K562 (cell line): ENCODE results near the gene USP31. TPM values are rescaled to one million over a fixed set of nuclear protein-coding genes. Genes with fewer than 3 reads are reported as not detected.

Experiments
- ATAC-seq: fragments of 200-7000 bp; cut with Tn5 transposase; 3 replicates; pipeline ENCODE4 v1.9.1; 2020; ENCODE audit warnings: moderate library complexity
- BruUV-seq: library from RNA; stranded (reverse); fragments of 400-500 nt; replicated peaks from 2 replicates; lab custom pipeline; 2021; lab: Mats Ljungman, UMichigan
- CTCF ChIA-PET: fragments of 300-600 bp; formaldehyde crosslinking; extraction: SDS; loops from one replicate; lab custom pipeline; 2021; ENCODE audit warnings: low intra/inter-chr PET ratio; lab: Yijun Ruan, JAX
- POLR2A ChIA-PET: fragments of 300-600, 350-650 bp; sonication (Branson Sonifier 250); formaldehyde crosslinking; extraction: SDS; loops from one replicate; lab custom pipeline; 2021; ENCODE audit warnings: antibody characterized with exemption, inconsistent platforms; lab: Yijun Ruan, JAX
- DNase-seq, 4 experiments: peaks; one replicate each; pipeline versions ENCODE4 v3.0.0 to v3.0.0-alpha.2; 2011 to 2018; ENCODE audit warnings: low spot score in 3 of 4, mixed read lengths in 3 of 4; ENCODE audit errors: extremely low read depth in 1 of 4
- FAIRE-seq: peaks from 2 replicates; lab custom pipeline; 2011; peaks lifted over from hg19 to GRCh38; lab: Jason Lieb, UNC
- H2AFZ ChIP-seq: 2 replicates; pipeline ENCODE4 v1.6.0; 2011; ENCODE audit warnings: low read depth, low read length, control low read depth, inconsistent platforms
- H3K27ac ChIP-seq: fragments of 200-600 bp; 3 replicates; pipeline ENCODE4 v1.8.0; 2011; ENCODE audit warnings: low read depth, mild to moderate bottlenecking, control low read depth, inconsistent platforms, low read length, moderate library complexity, mixed read lengths; ENCODE audit errors: extremely low read depth
- H3K27me3 ChIP-seq, 2 experiments: fragments of 300-600 bp in 1 of 2; 2 replicates in 1 of 2; 3 replicates in 1 of 2; pipeline versions ENCODE4 v1.6.0 to v1.8.0; 2011; ENCODE audit warnings: inconsistent platforms in 2 of 2, low read length in 2 of 2, mild to moderate bottlenecking in 1 of 2, mixed read lengths in 1 of 2, moderate library complexity in 1 of 2; ENCODE audit not compliant: control insufficient read depth in 2 of 2, insufficient read depth in 2 of 2
- H3K36me3 ChIP-seq: fragments of 300-600 bp; 3 replicates; pipeline ENCODE4 v1.8.0; 2011; ENCODE audit warnings: mild to moderate bottlenecking, low read length, inconsistent platforms; ENCODE audit not compliant: control insufficient read depth, insufficient read depth
- H3K4me1 ChIP-seq, 2 experiments: fragments of 200-600 bp in 1 of 2; replicated peaks in 1 of 2; 2 replicates in 1 of 2; 3 replicates in 1 of 2; pipeline versions ENCODE4 v1.5.1 to v1.8.0; 2011; ENCODE audit warnings: inconsistent platforms in 2 of 2, low read length in 2 of 2, mild to moderate bottlenecking in 1 of 2, mixed read lengths in 1 of 2, moderate library complexity in 1 of 2; ENCODE audit not compliant: control insufficient read depth in 2 of 2, insufficient read depth in 2 of 2
- H3K4me2 ChIP-seq: 2 replicates; pipeline ENCODE4 v1.6.1; 2011; ENCODE audit warnings: low read length, control low read depth, inconsistent platforms, mixed read lengths; ENCODE audit not compliant: insufficient read depth
- H3K4me3 ChIP-seq: fragments of 200-600 bp; sonication (generic), shearing (Covaris generic); 2 replicates; pipeline ENCODE4 v1.5.1; 2016; ENCODE audit warnings: control low read depth, inconsistent platforms
- H3K79me2 ChIP-seq: fragments of 200-600 bp; 3 replicates; pipeline ENCODE4 v1.8.0; 2011; ENCODE audit warnings: low read length, inconsistent platforms; ENCODE audit not compliant: control insufficient read depth, insufficient read depth
- H3K9ac ChIP-seq, 2 experiments: 2 replicates each; pipeline versions ENCODE4 v1.6.0 to v1.6.1; 2011; ENCODE audit warnings: low read depth in 2 of 2, low read length in 2 of 2, control low read depth in 1 of 2, inconsistent platforms in 1 of 2, mild to moderate bottlenecking in 1 of 2, mixed read lengths in 1 of 2; ENCODE audit not compliant: insufficient read depth in 1 of 2
- H3K9me1 ChIP-seq: one replicate; pipeline ENCODE4 v1.6.0; 2011; ENCODE audit warnings: inconsistent platforms, mild to moderate bottlenecking, low read length, moderate library complexity; ENCODE audit not compliant: control insufficient read depth, insufficient read depth
- H3K9me3 ChIP-seq: replicated peaks from 2 replicates; pipeline ENCODE4 v1.5.1; 2011; ENCODE audit warnings: low read depth, low read length, inconsistent platforms; ENCODE audit not compliant: control insufficient read depth, insufficient read depth
- H4K20me1 ChIP-seq: replicated peaks from 2 replicates; pipeline ENCODE4 v1.6.1; 2011; ENCODE audit warnings: low read length, inconsistent platforms, mixed read lengths; ENCODE audit not compliant: control insufficient read depth, insufficient read depth
- BCOR ChIP-seq: fragments of 450-650 bp; IDR thresholded peaks from 2 replicates; pipeline ENCODE4 v1.6.1; 2016
- CBX3 ChIP-seq, 2 experiments: IDR thresholded peaks; 1 replicate in 1 of 2; 2 replicates in 1 of 2; pipeline ENCODE4 v1.6.1; 2012; ENCODE audit warnings: inconsistent platforms in 2 of 2, low read length in 2 of 2, borderline replicate concordance in 1 of 2, control low read depth in 1 of 2
- ESRRA ChIP-seq: fragments of 450-650 bp; IDR thresholded peaks from 2 replicates; pipeline ENCODE4 v1.6.1; 2014; ENCODE audit warnings: low read depth, mild to moderate bottlenecking, moderate library complexity, borderline replicate concordance
- HDAC2 ChIP-seq: fragments of 450-650 bp; IDR thresholded peaks from 2 replicates; pipeline ENCODE4 v1.6.1; 2016; ENCODE audit warnings: mild to moderate bottlenecking
- HNRNPUL1 ChIP-seq: fragments of 200-400 bp; formaldehyde crosslinking; IDR thresholded peaks from 2 replicates; pipeline ENCODE4 v1.6.1; 2017; ENCODE audit warnings: low read length
- KDM1A ChIP-seq, 2 experiments: fragments of 450-650 bp; IDR thresholded peaks; 2 replicates each; pipeline ENCODE4 v1.6.1; 2016; ENCODE audit warnings: mild to moderate bottlenecking in 2 of 2
- MAZ ChIP-seq, 2 experiments: fragments of 450-650 bp in 1 of 2; sonication (generic) in 1 of 2; formaldehyde crosslinking; IDR thresholded peaks in 1 of 2; conservative IDR thresholded peaks in 1 of 2; 2 replicates each; pipeline versions ENCODE4 v1.4.0 to v1.5.0; 2020; ENCODE audit warnings: mild to moderate bottlenecking in 1 of 2, missing genetic modification reagents in 1 of 2
- MIER1 ChIP-seq: fragments of 450-650 bp; IDR thresholded peaks from 2 replicates; pipeline ENCODE4 v1.6.1; 2016; ENCODE audit warnings: antibody characterized with exemption, mild to moderate bottlenecking, low read depth
- PHTF2 ChIP-seq: fragments of 250-450 bp; sonication (Bioruptor Pico); IDR thresholded peaks from 2 replicates; pipeline ENCODE4 v1.5.0; 2021; ENCODE audit warnings: mild to moderate bottlenecking
- RBM25 ChIP-seq: fragments of 200-400 bp; formaldehyde crosslinking; IDR thresholded peaks from 2 replicates; pipeline ENCODE4 v1.6.1; 2018; ENCODE audit warnings: low read length, low read depth, moderate library complexity; ENCODE audit not compliant: severe bottlenecking
- RCOR1 ChIP-seq, 2 experiments: IDR thresholded peaks; 2 replicates each; pipeline ENCODE4 v1.6.1; 2012; ENCODE audit warnings: low read depth in 2 of 2, low read length in 2 of 2, borderline replicate concordance in 1 of 2, improper control_type of control experiment in 1 of 2
- SREBF2 ChIP-seq: sonication (generic); formaldehyde crosslinking; IDR thresholded peaks from 2 replicates; pipeline ENCODE4 v1.4.0; 2020; ENCODE audit warnings: mild to moderate bottlenecking, missing genetic modification reagents
- ZFP36 ChIP-seq: fragments of 150-350 bp; IDR thresholded peaks from 2 replicates; pipeline ENCODE4 v1.6.1; 2018; ENCODE audit warnings: low read length, low read depth; ENCODE audit not compliant: partially characterized antibody
- ZFX ChIP-seq: sonication (generic); formaldehyde crosslinking; IDR thresholded peaks from 2 replicates; pipeline ENCODE4 v1.8.0; 2022; ENCODE audit warnings: mild to moderate bottlenecking, missing genetic modification reagents, moderate library complexity
- ZNF24 ChIP-seq: fragments of 450-650 bp; IDR thresholded peaks from 2 replicates; pipeline ENCODE4 v1.6.1; 2016
- whole genome bisulfite sequencing: fragments of 100-300 bp; shearing (Covaris generic); methylation state at CpG from one replicate; pipeline ENCODE4 v1.1.6; 2016; ENCODE audit warnings: low coverage, mixed read lengths; ENCODE audit not compliant: insufficient coverage; ENCODE audit errors: missing lambda C conversion rate; 5-methylcytosine and 5-hydroxymethylcytosine counted together
- in situ Hi-C: fragments of 300-500 bp; cut with MboI; formaldehyde crosslinking; loops from 4 replicates; pipeline ENCODE4 v1.15.0; 2018; ENCODE audit warnings: inconsistent platforms, mixed read lengths
- intact Hi-C: fragments of 100-400 bp; cut with micrococcal nuclease; formaldehyde crosslinking; loops from 2 replicates; pipeline ENCODE4 v1.14.2; 2022
- polyA plus RNA-seq, 8 experiments: library from polyadenylated mRNA; depleted of rRNA in 4 of 8; stranded (reverse) in 5 of 8; unstranded in 3 of 8; fragments of >200 nt; fragmentation: Nextera tagmentation in 2 of 8; fragmentation: Illumina TruSeq in 1 of 8; extraction: Ambion mirVana in 2 of 8; extraction: Trizol in 1 of 8; gene quantifications; 2 replicates each; pipeline versions ENCODE4 v1.2.1 to v1.2.3, GENCODE V29; 2011 to 2014; ENCODE audit warnings: inconsistent platforms in 1 of 8, missing spikeins in 1 of 8
- total RNA-seq, 7 experiments: library from RNA; depleted of rRNA in 6 of 7; stranded (reverse); fragments of >200 nt in 6 of 7; fragmentation: Illumina TruSeq in 2 of 7; extraction: Trizol in 2 of 7; gene quantifications; 2 replicates each; pipeline versions ENCODE4 v1.2.1 to v1.2.3, GENCODE V29; 2011 to 2021; ENCODE audit warnings: low replicate concordance in 1 of 7
- TF ChIP-seq, protein P1 (sequence below): sonication (generic); formaldehyde crosslinking; IDR thresholded peaks from 2 replicates; pipeline ENCODE4 v1.4.0; 2020; ENCODE audit warnings: mild to moderate bottlenecking, missing genetic modification reagents
- TF ChIP-seq, protein P2 (sequence below): fragments of 250-450 bp; sonication (Bioruptor Pico); IDR thresholded peaks from 2 replicates; pipeline ENCODE4 v1.4.0; 2020; ENCODE audit warnings: mild to moderate bottlenecking, moderate library complexity, borderline replicate concordance

Gene USP31
- total and polyA plus RNA-seq, 9 of the 15 experiments (the other 6 are each of a cell fraction or from before 2014, with no cell fraction given), result 0.56 to 4.9 (median 2.9) TPM

DNA sequence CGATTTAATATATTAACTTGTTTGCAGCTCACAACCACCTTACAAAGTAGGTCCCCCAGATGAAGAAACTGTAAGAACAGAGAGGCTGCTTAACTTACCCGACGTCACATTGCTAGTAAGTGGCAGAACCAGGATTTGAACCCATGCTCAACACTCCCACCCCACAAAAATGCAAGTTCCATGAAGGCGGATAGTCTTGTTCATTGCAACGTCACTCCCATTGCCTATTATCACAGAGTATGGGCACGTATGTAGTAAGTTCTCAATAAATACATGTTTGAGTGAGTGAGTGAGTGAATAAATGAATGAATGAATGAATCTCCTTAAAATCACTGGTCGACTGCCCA lies 1.1 kb downstream of the USP31 start:
- ChIA-PET POLR2A (no interaction called here), CTCF (no interaction called here)
- DNase-seq, result no peak
- H3K27me3 ChIP-seq, result peaks cover 0 to 6% of the 10 kb centered on the region in 2 experiments; a peak in 3 of 5 replicates
- no TSS peak for BruUV-seq
- H3K4me3 ChIP-seq, result peak overlapping the region; percentile 46
- H4K20me1 ChIP-seq, result no peaks in the 10 kb centered on the region; the same call in 1 of the 2 replicates
- ATAC-seq, result no peak
- FAIRE-seq, result no peak
- H3K9me1 ChIP-seq, result no peaks in the 10 kb centered on the region
- in situ Hi-C loops, result no loop called here
- H3K27ac ChIP-seq, result no peak overlapping the region
- H3K4me2 ChIP-seq, result peak overlapping the region; percentile 89
- H3K79me2 ChIP-seq, result peaks cover 16% of the 10 kb centered on the region
- H3K9me3 ChIP-seq, result no peaks in the 10 kb centered on the region
- peaks cover 8 to 20% of the 10 kb centered on the region in 2 experiments; a peak in 4 of 5 replicates for H3K4me1 ChIP-seq
- H3K36me3 ChIP-seq, result no peaks in the 10 kb centered on the region
- H2AFZ ChIP-seq, result peak overlapping the region; percentile 80
- TF ChIP-seq HNRNPUL1 (no peak), ESRRA (no peak), SREBF2 (CRISPR knock-in tag) (no peak), KDM1A (IDR thresholded peaks at IDR 0.05) (peak; percentile 28 to 42; a peak in 2 of 4 replicates), MAZ (CRISPR knock-in tag; conservative IDR thresholded peaks at IDR 0.05 in 1 of 2, IDR thresholded peaks at IDR 0.05 in 1 of 2) (no peak), BCOR (peak; percentile 85), MIER1 (no peak), ZNF24 (peak; percentile 97), ZFX (CRISPR knock-in tag) (no peak), RBM25 (peak; percentile 68), CBX3 (IDR thresholded peaks at IDR 0.05; ENCODE audit: borderline replicate concordance in 1 of 2, low read length in 2 of 2) (0 out of 3 replicates have a peak, but pooled peaks of 1 of the 2 experiments have one; percentile 45), HDAC2 (peak; percentile 60; the same call in 1 of the 2 replicates), PHTF2 (CRISPR knock-in tag) (no peak), ZFP36 (peak; percentile 34), RCOR1 (IDR thresholded peaks at IDR 0.05; ENCODE audit: borderline replicate concordance in 1 of 2, low read depth in 2 of 2, low read length in 2 of 2) (peak in 1 of 2 experiments; percentile 26; a peak in 1 of 4 replicates)
- TF ChIP-seq, protein P1, sequence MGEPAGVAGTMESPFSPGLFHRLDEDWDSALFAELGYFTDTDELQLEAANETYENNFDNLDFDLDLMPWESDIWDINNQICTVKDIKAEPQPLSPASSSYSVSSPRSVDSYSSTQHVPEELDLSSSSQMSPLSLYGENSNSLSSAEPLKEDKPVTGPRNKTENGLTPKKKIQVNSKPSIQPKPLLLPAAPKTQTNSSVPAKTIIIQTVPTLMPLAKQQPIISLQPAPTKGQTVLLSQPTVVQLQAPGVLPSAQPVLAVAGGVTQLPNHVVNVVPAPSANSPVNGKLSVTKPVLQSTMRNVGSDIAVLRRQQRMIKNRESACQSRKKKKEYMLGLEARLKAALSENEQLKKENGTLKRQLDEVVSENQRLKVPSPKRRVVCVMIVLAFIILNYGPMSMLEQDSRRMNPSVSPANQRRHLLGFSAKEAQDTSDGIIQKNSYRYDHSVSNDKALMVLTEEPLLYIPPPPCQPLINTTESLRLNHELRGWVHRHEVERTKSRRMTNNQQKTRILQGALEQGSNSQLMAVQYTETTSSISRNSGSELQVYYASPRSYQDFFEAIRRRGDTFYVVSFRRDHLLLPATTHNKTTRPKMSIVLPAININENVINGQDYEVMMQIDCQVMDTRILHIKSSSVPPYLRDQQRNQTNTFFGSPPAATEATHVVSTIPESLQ (CRISPR knock-in tag), result no peak
- TF ChIP-seq, protein P2, sequence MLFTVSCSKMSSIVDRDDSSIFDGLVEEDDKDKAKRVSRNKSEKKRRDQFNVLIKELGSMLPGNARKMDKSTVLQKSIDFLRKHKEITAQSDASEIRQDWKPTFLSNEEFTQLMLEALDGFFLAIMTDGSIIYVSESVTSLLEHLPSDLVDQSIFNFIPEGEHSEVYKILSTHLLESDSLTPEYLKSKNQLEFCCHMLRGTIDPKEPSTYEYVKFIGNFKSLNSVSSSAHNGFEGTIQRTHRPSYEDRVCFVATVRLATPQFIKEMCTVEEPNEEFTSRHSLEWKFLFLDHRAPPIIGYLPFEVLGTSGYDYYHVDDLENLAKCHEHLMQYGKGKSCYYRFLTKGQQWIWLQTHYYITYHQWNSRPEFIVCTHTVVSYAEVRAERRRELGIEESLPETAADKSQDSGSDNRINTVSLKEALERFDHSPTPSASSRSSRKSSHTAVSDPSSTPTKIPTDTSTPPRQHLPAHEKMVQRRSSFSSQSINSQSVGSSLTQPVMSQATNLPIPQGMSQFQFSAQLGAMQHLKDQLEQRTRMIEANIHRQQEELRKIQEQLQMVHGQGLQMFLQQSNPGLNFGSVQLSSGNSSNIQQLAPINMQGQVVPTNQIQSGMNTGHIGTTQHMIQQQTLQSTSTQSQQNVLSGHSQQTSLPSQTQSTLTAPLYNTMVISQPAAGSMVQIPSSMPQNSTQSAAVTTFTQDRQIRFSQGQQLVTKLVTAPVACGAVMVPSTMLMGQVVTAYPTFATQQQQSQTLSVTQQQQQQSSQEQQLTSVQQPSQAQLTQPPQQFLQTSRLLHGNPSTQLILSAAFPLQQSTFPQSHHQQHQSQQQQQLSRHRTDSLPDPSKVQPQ (CRISPR knock-in tag), result no peak
- WGBS, result 32% methylated on average over 7 of the region's 7 CpGs
- intact Hi-C loops, result no loop called here
- peak overlapping the region; percentile 40 to 95 for H3K9ac ChIP-seq
